IPS-NIHi11 (cell line): Measurements from ENCODE around the gene MPZL3.

ENCODE experiments used
- DNase-seq: peaks from one replicate; pipeline ENCODE4 v3.0.0; 2012; ENCODE audit warnings: mixed read lengths, low spot score

The MPZL3 gene, protein sequence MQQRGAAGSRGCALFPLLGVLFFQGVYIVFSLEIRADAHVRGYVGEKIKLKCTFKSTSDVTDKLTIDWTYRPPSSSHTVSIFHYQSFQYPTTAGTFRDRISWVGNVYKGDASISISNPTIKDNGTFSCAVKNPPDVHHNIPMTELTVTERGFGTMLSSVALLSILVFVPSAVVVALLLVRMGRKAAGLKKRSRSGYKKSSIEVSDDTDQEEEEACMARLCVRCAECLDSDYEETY

DNA sequence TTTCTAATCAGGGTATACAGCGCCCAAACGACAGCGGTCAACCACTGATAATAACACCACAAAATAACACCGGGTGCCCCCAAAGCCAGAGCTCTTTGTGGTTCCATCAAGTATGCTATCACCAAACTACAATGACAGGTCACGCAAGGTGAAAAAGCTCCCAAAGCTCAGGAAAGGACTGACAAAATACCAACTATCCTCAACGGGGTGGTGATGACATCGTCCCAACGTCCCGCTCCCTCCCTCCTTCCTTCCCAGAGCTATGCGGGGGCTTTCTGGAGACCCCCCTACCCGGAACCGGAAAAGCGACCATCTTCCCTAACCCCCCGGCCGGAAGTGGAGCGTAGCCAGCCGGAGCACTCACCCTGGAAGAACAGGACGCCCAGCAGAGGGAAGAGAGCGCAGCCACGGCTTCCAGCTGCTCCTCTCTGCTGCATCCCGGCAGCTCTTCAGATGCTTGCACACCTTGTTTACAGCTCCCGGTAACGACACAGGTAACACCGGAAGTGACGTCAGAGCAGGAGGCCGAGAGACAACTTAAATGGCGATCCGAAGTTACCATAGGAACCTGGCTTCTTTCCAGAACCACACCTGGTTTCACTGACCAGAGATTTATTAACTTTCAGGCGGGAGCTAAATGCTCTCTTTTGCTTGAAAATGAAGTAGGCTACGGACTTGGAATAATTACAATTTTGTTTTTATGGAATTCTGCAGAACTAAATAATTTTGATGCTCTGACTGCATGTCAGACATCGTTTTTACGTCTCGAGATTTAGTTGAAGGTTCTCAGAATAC is at the start of gene MPZL3:
Gene MPZL3, minus strand, starts transcription at position 508 of the 795 bp plus-strand sequence. Its CDS starts 71 bp downstream, at position 437.
- peak; percentile 82 for DNase-seq

DNA sequence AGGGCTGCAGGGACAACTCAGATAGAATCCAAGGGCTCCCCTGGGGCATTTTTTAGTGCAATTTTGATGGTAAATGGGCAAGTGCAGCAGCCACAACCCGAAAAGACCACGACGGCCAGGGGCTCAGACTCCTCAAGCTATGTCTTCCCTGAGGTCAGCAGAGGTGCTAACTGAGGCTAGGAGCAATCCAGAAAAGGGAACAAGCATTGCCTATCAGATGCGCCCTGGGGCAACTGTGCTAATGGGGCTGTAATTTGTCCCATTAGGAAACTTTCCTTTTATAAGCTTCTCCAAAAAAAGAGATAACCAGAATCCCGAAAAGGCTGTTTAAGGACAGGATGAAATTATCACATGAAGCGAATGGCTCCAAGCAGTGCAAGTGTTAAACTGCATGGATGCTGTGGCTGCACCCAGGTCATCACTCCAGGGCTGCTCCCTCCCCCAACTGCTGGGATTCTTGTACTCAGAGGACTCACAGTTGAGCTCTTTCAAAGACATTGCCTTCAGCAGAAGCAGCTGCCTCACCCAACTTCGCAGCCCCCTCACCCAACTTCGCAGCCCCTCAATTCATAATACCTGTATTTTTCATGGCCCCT is 49.5 kb upstream of the MPZL3 start:
- no peak for DNase-seq

DNA sequence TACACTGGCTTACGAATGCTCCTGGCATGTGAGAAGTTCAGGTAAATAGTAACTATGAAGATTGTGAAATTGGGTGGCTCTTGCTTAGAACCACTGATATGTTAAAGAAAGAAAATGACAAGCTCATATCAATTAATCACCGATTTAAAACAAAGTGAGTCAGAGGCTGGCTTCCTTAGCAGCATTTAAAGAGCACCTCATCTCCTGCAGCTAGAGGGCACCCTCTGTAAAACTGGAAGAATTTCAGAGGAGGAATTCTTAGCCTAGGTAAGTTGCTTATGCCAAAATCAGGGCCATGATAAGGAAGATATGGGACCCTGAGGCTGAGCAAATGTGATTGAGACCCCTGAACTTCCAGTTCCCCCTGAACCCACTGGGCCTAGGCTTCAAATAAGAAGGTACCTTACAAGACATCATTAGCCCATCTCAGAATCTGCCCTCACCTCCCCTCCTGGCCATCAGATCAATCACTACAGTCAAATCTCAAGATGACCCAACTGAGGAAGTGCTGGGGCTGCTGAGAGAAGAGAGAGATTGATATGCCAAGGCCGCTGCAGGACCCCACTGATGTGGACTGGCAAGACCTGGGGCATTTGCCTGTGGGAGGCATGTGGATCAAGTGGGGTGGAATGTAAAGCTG is 43.8 kb upstream of the MPZL3 start:
- DNase-seq: peak; percentile 44

DNA sequence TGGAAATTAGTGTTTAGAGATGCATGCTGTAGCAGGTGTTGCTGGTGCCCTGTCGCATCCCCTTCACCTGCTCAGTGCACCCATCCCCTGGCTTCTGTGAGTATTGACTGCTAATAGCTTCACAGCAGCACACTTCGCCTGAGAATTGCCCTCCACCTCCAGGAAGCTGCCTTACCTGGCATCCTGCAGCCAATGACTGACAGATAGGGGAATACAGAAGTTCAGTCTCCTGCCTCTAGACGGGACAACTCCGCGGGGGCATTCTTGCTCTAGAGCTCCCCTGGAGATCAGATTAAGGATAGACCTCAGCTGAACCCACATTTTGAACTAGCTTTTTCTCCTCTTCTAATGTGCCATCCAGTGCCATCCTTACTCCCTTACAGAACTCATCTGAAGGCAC is 43.0 kb upstream of the MPZL3 start:
- peak; percentile 36 for DNase-seq

DNA sequence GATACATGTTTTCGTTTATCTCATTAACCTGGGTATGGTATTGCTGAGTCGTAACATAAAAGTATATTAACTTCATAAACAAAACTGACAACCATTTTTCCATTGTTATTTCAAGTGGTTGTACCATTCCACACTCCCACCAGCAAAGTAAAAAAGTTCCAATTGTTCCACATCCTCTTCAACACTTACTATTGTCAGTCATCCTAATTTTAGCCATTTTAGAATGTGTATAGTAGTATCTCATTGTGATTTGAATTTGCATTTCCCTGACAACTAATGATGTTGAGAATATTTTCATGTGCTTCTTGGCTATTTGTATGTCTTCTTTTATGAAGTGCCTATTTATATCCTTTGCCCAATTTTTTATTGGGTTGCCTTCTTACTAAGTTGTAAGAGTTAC is 41.9 kb upstream of the MPZL3 start:
- no peak for DNase-seq

DNA sequence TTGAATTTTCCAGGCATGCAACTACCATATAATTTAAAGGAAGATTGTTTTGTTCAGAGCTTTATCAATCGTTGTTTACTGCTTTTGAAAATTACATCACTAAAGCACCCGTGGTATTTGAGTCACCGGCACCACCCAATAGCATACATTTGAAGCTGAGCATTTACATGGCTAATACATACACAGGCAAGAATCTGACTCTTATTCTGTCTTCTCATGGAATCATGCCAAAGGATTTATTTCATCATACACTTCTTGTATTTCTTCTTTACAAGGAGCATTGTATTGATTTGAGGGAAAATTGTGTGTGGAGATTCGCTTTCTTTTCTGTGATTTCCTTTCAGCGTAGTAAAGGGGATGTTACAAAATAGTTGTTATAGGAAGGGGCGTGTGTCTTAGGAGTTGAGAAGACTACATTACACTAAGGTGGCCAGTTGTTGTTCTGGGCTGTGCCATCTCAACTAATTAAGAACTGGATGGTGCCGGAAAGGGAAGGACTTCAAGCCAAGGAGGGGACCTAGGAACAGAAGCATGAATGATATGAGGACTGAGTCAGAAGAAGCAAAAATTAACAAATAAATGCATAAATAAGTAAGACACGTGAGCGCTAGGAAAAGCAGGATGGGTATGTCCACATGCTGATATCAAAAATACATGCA is 39.4 kb upstream of the MPZL3 start:
- no peak for DNase-seq

DNA sequence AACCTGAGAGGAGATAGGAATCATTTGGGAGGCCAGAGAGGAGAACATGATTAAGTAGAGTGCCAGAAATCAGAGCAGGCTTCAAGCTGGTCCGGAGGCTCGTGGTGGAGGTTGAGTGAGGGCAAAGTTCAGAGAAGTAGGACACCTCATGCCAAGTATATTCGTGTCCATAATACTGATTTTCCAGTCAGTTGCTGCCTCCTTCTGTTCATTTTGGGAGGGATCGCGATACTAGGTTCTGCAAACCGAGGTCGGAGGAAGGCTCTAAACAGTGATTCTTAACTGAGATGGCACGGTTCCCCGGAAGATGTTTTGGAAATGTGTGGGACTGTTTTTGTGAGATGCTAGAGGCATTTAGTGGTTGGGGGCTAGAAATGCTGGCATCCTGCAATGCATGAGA is 38.8 kb upstream of the MPZL3 start:
- DNase-seq: peak; percentile 40

DNA sequence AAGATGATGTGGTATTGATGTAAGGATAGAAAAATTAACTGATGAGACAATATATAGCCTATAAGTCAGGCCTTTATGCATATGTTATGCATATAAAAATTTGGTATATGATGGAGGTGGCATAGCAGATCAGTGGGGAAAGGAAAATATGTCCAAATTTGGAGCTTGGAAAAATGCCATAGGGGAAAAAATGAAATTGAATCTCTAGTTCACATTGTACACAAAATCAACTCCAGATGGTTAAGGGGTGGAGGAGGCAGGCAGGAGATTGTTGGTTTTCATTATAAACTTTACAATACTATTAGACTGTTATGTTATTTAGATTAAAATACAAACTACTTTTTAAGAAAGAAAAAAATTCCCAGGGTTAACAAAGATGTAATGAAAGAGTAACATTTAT is 37.2 kb upstream of the MPZL3 start:
- no peak for DNase-seq

DNA sequence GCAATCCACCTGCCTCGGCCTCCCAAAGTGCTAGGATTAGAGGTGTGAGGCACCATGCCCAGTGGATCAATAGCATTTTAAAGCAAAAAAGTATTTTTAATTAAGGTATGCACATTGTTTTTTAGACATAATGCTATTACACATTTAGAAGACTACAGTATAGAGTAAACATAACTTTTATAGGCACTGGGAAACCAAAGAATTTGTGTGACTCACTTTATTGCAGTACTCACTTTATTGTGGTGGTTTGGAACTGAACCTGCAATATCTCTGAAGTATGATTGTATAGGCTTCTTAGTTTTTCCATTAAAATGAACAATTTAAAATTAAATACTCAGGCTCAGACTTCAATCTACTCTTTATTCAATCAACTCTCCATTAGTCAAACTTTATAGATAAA is 34.8 kb upstream of the MPZL3 start:
- DNase-seq: no peak

DNA sequence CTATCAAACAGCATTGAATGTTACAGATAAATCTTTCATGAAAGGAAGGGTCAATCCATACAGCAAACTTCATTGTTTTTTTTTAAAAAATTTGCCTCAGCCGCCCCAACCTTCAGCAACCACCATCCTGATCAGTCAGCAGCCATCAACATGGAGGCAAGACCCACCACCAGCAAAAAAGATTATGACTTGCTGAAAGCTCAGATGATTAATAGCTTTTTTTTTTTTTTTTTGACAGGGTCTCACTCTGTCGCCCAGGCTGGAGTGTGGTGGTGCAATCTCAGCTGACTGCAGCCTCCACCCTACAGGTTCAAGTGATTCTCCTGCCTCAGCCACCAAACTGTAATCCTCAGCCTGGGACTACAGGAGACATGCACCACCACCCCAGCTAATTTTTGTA is 34.4 kb upstream of the MPZL3 start:
- no peak for DNase-seq

DNA sequence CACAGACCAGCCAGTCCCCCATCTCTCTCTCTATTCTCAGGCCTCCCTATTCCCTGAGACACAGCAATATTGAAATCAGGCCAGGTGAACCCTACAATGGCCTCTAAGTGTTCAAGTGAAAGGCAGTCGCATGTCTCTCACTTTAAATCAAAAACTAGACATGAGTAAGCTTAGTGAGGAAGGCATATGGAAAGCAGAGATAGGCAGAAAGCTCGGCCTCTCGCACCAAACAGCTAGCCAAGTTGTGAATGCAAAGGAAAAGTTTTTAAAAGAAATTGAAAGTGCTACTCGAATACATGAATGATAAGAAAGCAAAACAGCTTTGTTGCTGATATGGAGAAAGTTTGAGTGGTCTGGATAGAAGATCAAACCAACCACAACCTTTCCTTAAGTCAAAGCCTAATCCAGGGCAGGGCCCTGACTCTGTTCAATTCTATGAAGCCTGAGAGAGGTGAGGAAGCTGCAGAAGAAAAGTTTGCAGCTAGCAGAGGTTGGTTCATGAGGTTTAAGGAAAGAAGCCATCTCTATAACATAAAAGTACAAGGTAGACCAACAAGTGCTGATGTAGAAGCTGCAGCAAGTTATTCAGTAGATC is 31.7 kb upstream of the MPZL3 start:
- DNase-seq: no peak

DNA sequence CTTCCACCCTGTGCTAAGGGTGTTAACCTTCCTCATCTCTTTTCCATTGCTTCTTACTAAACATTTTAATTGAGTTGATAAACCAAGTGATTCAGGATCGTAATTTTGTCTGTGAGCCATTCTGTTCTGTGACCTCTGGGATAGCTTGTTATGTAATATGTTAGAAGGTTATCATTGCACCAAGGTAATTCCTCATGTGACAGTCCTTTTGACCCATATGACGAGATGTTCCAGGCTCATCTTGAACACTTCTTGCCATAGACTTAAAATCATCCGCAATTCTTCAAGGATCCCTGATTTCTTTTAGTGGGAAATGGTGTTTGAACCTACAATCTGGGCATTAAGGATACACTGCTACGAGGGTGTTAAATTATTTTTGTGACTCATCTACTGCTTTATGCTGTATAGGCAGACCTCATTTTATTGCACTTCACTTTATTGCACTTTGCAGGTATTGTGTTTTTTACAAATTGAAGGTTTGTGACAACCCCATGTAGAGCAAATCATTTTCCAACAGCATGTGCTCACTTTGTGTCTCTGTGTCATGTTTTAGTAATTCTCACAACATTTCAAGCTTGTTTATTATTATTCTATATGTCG is 31.0 kb upstream of the MPZL3 start:
- no peak for DNase-seq

DNA sequence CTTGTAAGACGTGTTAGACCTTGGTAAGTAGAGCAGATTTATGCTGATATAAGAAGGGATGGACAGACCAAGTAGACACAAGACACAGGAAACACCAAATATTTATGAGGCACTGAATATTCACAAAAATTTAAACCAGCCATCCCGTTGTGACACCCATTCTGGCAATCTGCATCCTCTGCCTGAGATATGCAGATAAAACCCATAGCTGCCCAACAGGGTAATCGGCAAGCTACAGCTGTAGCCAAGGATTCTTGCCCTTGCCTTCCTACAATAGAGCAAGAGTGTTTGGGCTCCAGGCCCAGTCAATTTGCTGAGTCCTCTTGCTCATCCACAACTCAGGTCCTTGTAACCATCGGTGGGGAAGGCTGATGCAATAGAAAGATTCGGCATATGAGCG is 30.4 kb upstream of the MPZL3 start:
- no peak for DNase-seq

DNA sequence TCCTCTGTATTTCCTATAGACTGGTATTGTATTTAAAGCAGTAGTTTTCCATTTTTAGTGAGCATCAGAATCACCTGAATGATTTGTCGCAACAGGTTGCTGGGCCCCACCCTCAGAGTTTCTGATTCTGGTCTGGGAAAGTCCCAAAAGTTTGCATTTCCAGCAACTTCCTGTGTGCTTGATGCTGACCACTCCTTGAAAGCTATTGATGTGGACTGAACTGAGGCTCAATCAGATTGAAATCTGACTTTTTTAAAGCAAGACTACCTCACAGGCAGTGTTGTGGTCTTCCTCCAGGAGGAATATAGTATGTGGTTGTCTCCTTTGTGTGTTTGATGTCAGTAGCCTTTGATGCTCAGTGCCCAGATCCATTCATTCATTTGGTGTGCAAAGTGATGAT is 29.1 kb upstream of the MPZL3 start:
- no peak for DNase-seq

DNA sequence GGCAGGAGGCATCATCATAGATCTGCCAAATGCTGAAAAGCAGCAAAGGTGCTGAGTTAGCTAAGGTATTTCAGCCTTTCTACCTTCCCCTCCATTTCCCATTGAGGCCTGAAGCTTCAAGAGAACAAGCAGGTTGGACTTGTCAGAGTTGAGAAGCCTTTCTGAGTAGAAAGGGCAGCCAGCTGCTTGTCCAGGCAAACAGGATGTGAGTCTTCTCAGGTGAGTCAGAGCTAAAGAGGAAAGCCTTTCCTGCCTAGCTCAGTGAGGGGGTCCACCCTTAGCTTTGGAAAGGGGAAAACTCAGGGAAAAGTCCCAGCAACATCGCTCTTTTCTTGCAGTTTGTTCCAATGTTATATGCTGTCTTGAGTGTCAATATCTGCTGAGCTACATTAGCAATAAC is 25.1 kb upstream of the MPZL3 start:
- peak; percentile 29 for DNase-seq

DNA sequence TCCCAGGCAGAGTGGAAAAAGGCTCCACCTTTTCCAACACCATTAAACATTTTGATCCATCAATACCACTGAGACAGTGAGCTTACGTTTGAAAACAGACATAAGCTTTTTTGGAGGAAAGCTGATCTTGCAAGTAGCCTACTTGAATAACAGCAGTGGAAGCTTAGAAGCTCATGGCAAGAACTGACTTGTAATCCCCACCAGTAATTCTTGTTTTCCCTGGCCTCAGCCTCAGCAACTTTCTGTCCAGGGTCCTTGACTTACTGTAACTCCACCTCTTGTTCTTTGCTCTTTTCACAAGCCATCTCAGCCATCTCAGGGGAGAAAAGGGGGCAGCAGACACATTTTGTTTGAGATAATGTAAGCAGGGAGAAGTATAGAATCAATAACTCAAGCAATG is 24.3 kb upstream of the MPZL3 start:
- no peak for DNase-seq

DNA sequence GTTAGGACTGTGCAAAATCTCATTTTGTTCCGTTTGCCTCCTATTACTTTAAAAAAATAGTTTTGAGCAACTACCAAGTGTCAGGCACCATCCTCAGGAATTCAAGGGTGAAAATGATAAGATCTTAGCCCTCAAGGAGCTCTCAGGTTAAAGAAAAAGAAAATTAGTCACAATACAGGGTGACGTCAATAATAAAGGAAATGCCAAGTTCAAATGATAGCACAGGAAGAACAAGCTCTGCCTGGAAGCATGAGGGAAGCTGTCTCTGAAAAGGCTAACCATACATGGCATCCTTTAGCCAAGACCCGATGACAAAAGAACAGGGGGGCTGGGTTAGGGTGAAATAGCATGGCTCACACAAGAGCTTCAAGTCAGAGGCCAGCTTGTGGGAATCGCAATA is 23.0 kb upstream of the MPZL3 start:
- no peak for DNase-seq

DNA sequence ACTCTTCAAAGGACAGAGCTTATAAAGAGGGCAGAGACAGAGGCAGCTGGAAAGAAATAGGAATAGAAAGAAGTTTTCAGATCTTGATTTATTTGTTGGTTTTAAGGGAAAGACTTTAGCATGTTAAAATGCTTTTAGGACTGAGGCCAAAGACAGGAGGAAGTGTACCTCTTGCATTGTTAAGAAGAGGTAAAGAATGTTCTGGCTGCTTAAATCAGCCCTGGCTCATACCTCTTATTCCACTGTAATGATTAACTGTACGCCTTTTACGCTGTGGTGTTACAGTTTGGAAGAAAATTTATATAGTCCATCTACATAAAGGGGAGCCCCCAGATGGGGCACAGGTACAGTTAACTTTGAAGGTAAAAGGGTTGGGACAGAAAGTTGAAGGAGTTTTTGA is 22.0 kb upstream of the MPZL3 start:
- DNase-seq: no peak

DNA sequence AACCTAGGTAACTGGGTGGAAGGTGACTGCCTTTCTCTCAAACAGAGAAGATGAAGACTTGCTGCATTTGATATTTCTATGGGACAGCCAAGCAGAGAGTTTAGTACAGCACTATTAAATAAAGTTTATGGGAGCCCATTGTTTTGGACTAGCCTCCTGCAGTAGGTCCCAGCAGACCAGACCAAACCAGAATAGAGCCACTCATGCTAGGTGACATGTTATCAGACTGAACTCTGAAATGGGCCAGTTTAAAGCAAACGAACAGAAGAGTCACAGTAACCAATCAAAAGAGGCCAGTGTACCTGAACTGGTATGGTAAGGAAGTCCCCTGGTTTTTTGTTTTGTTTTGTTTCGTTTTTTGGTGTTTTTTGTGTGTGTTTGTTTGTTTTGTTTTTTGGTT is 19.8 kb upstream of the MPZL3 start:
- DNase-seq: no peak

DNA sequence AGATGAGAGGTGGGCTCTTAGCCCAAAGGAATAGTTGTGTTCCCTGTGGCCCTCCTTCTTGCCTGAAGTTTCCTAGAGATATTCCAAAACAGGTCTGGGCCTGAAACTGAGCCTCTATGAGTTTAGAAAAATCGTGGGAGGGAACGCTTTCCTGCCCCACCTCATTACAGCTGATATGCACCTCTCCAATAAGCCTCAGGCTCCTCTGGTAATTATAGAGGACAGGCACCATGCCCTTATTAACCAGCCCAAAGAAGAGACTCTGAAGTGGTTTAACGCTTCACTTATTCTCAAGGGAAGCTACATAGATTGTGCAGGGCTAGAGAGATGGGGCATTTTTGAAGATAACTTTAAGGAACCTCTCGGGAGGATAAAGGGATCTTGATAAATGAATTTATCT is 15.3 kb upstream of the MPZL3 start:
- no peak for DNase-seq

DNA sequence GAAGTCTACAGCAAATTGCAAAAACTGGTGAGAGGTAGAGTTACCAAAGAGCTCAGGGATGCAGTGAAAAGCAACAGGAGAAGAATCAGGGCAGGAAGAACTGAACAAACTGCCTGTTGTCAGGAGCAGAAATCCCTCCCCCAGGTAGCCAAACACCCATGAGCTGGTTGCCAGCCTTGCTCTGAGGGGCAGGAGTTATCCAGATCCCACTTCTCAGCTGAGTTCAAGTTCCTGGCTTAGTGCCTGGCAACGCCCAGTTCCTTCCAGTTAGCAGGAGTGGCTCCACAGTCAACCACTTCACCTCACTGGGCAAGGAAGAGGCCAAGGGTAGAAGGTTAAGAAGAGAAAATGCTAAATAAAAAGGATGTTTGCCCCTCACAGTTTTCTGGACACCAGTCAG is 13.8 kb upstream of the MPZL3 start:
- DNase-seq: no peak
